Measurements from ENCODE around the gene ZNF823.
A peak's percentile ranks its signal among the peaks of the same experiment; 100 is the strongest.
"Not testable (repeated sequence)": the region's sequence is repeated elsewhere in the genome, so short reads cannot be mapped to it uniquely, and the experiment has no call there.

The ZNF823 gene

DNA sequence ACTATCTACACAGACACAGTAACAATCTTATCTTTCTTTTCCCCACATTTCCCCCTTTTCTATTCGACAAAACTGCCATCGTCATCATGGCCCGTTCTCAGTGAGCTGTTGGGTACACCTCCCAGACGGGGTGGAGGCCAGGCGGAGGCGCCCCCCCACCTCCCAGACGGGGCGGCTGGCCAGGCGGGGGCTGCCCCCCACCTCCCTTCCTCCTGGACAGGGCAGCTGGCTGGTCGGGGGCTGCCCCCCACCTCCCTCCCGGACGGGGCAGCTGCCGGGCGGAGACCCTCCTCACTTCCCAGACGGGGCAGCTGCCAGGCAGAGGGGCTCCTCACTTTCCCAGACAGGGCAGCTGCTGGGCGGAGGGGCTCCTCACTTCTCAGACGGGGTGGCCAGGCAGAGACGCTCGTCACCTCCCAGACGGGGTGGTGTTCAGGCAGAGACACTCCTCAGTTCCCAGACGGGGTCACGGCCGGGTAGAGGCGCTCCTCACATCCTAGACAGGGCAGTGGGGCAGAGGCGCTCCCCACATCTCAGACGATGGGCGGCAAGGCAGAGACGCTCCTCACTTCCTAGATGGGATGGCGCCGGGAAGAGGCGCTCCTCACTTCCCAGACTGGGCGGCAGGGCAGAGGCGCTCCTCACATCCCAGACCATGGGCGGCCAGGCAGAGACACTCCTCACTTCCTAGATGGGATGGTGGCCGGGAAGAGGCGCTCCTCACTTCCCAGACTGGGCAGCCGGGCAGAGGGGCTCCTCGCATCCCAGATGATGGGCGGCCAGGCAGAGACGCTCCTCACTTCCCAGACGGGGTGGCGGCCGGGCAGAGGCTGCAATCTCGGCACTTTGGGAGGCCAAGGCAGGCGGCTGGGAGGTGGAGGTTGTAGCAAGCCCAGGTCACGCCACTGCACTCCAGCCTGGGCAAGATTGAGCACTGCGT lies 61.8 kb downstream of the ZNF823 start:
- not testable (repeated sequence) for DNase-seq

GRCh38 chr19:11675569-11675968 lies 63.2 kb downstream of the ZNF823 start:
- DNase-seq, result no peak

GRCh38 chr19:11674067-11674492 lies 64.7 kb downstream of the ZNF823 start:
- DNase-seq, result no peak

- DNase-seq, result peak; percentile 26 to 53
These were observed 65.1 kb downstream of the ZNF823 start for GRCh38 chr19:11673608-11674041.

All from inflammatory macrophage treated with lipopolysaccharide for 1 hour (primary cell).